NCI-H774 (cell line): ENCODE results near the gene LGSN.
"Not testable (repeated sequence)": the region's sequence is repeated elsewhere in the genome, so short reads cannot be mapped to it uniquely, and the experiment has no call there.

Experiments
- DNase-seq: peaks from one replicate; lab custom pipeline; 2025; lab: John Stamatoyannopoulos, UW

The LGSN gene

DNA sequence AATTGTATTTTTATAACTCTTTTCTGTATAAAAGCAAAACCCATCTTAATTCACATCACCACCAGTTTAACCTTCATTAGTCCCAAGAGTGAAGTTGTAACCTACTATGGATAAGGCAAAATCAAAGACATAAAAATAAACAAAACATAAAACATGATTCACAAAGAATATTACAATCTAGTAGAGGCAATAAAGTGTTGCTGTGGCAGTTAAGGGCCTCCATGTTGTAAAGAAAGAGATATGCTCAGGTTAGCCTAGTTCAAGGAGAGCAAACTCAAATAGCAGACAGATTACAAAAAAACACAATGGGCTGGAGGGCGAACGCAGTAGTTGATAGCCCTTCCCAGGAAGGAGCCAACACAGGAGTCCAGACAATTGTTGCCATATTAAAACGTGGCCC, 13.4 kb downstream of the LGSN start:
- DNase-seq, result no peak

DNA sequence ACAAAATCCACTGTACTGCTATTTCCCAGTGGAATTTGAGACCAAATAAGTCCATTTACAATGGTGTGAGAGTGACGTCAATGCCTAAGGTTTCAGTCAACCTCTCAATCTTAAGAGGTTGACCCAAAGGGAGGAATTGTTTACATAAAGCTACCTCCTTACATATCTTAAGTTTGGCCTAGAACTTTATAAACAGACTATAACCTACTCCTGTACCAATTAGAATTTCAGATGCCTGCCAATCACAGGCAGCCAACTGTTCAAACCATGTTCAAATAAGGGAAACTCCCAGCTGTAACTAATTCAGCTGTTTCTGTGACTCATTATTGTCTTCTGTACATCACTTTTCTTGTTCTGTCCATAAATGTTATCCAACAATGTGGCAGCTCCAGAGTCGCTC, 14.5 kb downstream of the LGSN start:
- DNase-seq, result no peak

DNA sequence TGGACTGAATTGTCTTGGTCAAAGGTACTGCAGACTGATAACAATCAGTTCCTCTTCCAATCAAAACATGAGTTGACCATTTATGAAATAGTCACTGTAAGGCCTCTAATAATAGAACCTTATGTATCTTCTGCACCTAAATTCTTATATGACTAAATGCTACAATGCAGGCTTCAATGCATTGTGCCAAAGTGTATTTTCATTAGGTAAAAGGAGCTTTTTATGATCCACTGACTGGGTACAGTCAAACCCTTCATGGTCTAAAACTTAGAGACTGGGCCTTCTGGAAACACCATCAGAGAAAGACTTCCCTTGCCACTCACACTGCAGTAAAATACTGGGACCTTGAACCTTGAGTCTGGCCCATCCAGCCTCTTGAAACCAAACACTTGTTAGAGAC, 16.3 kb downstream of the LGSN start:
- DNase-seq, result no peak

DNA sequence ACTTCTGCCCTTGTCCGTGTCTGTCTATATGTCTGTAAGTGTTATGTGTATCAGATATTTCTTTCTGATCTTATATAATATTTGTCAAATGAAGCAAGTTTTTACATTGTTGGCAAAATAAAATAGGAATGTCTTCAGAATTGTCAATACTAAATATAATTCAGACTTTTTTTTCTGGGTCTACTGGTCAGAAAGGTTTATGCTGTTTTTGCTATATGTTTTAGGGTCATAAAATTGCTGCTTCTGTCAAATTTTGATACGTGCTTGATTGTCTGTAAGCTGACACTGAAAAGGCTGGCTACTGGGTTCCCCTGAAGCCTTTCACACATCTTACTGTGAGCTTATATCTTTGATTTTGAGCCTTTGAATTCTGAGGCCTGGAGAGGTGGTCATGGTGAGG, 20.1 kb downstream of the LGSN start:
- DNase-seq, result no peak

DNA sequence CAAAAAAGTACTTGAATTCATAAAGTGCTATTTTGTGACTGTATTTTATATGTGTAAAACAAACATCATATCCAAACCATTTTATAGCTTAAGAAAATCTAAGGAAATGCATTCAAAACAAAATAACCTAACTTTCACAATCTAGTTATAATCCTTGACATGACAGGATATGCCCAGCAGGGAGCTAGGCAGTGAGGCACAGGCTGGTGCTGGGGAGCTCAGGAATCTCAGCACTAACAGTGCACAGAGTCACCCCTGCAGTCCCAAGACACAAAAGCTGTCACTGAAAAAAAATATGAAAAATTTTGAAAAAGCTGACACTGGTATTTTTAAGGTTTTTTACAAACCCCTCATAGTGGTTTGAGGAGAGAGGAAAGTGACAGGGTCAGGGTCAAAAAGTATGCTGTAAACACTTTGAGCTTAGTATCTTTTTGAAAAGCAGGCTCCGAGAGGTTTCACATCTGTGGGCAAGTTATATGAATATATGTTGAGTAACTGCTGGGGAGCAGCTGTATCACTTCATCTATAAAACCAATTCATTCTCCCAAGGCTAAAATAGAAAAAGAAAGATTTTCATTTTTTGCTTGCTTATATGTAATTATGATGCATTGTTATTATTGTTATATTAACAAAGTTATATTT, 24.1 kb downstream of the LGSN start:
- no peak for DNase-seq

DNA sequence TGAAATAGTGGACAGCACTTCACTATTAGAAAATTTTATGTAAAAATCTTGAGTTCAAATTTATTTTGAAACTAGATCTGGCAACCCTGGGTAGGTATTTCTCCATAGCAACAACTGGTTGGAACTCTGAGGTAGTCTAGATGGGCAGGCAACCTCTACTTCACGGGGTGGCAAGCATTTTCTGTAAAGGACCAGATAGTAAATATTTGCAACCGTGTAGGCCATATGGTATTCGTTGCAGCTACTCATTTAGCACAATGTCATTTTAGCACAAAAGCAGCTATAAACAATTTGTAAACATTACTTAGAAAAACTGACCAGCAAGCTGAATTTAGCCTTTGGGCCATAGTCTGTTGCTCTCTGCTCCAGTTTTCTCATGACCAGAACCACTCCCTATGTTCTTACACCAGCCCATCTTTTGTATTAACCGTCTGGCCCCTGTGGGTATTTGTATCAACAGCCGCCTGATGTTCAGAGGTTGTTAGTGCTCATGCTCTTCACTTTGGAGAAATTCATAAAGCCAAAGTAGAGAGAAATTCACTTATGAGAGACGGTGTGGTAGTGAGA, 29.2 kb downstream of the LGSN start:
- no peak for DNase-seq

DNA sequence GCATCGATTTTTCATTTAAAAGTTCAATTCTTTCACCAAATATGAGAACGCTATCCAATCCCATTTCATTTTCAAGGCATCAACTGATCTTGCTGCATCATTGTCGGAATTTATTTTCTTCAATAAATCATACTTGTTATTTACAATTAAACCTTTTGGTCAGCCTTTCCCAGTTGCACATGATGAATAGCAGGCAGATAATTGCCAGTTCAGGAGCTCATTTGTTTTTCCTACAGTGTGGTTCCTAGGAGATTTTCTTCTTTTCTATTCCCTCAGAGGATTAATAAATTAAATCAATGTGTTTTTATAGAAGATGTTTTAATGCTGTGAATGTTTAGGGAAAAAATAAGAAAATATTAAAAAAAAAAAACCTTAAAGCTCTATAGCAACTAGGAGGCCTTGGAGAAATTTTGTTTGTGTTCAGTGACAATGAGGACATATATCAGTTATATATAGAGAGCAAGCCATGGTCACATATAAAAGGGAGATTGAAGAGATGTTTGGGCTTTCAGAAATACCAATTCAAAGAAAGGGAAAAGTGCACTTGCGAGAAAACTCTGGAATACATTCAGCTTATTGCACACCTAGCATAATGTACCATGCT, 30.4 kb downstream of the LGSN start:
- no peak for DNase-seq

DNA sequence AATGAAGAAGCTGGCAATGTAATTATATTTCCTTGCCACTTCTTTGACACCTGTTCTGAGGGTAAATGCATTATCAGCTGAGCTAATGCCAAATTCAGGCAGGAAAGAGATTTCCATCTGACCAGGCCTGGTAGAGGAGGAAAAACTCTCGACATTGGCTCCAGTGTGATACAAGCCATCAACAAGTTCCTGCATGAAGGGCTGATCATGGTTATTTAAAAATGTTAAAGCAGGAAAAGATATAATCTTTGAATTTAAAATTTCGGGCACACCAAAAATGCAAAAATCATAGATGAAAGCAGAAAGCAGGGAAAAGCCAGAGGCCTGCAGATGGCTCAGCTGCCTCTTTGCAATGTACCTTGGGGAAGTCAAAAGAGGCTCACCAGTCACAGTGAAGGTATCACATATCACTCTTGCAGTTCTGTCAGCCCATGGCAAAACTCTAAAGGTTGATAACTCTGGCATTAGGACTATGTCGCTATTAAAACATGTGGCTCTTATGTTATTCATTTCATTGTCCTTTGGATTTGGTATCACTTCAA, 39.1 kb downstream of the LGSN start:
- DNase-seq, result no peak

DNA sequence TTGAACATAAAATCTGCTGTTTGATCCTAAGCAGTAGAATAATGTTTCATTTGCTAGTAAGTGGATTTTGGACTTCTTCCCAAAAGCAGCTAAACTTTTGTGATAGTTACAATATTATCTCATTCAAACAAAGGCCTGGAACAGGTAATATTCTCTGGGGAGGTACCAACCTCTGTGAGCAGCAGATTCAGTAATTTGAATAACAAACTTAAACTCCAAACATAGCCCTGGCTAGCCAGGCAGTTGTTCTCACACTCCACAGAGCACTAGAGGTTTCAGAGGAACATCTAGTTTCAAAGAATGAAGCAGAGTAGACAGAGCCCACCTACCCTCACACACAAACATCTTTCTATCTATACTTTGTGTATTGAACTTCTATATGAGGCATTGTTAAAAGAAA, 40.9 kb downstream of the LGSN start:
- no peak for DNase-seq

DNA sequence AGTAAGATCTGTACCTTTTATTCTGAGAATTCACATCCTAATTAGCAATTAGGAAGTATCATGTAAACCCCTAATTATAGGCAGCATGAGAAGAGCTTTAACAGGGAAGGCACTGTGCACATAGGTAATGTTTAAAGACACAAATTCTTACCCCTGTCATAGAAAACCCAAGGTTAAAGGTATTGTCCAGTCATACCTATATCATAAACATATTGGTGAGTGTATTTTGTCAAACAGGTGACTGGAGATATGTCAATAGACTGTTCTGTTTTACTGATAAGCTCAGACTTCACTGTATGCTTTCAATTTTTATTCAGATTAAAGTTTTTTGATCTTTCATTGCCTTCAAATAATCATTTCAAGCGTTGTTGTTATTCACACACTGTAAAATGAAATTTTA, 43.8 kb downstream of the LGSN start:
- no peak for DNase-seq

DNA sequence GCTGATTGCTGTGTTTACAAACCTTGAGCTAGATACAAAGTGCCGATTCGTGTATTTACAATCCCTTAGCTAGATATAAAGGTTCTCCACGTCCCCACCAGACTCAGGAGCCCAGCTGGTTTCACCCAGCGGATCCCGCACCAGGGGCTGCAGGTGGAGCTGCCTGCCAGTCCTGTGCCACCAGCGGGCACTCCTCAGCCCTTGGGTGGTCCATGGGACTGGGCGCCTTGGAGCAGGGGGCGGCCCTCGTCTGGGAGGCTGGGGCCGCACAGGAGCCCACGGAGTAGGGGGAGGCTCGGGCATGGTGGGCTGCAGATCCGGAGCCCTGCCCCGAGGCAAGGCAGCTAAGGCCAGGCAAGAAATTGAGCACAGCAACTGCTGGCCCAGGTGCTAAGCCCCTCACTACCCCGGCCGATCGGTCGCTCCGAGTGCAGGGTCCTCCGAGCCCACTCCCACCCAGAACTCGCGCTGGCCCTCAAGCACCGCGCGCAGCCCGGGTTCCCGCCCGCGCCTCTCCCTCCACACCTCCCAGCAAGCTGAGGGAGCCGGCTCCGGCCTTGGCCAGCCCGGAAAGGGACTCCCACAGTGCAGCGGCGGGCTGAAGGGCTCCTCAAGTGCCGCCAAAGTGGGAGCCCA, 44.9 kb downstream of the LGSN start:
- not testable (repeated sequence) for DNase-seq

DNA sequence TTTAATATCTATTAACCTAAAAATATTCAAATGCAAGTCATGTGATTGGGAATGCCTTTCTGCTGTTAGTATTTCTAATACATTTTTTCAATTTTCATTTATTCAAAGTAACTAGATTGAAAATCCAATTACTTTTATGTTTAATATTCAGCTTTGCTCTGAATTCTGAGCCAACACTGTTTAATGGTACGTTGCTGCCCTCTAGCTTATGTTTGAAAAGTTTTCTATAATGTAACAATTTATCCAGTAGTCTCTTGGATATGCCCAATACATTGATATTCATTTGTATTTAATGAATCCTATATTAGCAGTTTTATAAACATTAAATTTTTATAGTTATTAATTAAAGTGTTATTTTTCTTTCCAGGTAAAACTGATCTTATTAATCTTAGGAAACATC, 47.4 kb downstream of the LGSN start:
- peak; percentile 5 for DNase-seq

DNA sequence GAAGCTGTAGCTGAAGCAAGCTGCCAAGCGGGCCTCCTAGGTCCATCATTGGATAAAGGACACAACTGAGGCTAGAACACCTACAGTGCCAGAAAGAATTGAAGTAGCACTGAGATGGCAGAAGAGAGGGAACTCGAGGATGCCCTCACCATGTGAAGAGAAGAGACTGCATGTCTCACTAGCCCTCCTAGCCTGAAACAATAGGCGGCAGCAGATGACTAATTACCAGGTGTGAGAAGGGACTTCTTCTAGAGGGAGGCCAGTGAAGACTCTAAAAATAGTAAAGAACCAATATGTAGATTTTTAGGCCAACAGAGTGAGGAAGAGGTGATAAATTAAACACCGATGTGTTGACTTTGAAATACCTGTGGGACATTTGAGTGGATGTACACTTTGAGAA, 50.3 kb downstream of the LGSN start:
- DNase-seq, result no peak

DNA sequence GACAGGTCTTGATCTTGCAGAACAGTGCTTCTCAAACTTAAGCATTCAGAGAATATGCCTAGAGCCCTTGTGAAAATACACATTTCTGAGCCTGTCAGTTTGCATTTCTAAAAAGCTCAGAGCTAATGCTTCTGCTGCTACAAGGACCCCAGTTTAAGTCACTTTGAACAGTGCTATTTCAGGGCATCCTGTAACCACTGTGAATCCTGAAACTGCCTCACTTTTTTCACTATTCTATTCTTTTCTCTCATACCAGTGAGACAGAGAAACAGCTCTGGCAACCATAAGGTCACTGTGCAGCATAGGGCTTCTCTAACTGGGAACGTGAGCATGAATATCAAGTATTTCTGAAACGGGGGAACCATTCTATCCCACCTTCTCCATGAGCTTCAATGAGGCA, 51.2 kb downstream of the LGSN start:
- no peak for DNase-seq

DNA sequence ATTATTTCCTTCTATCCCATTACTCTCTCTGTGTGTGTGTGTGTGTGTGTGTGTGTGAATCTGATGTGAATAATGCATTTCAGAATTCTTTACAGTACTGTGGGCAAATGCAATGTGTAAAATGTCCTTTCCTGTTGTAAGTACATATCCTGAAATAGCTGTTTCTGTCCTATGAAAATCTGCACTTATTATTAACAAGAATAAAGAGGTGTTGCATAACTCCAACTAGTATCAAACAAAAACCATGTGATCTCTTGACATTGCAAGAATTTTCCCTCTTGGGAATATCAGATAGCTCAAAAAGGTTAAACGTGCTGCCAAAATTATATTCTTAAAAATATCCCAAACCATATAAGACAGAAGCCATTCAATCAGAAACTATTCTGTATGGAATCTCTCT, 52.0 kb downstream of the LGSN start:
- DNase-seq, result no peak

DNA sequence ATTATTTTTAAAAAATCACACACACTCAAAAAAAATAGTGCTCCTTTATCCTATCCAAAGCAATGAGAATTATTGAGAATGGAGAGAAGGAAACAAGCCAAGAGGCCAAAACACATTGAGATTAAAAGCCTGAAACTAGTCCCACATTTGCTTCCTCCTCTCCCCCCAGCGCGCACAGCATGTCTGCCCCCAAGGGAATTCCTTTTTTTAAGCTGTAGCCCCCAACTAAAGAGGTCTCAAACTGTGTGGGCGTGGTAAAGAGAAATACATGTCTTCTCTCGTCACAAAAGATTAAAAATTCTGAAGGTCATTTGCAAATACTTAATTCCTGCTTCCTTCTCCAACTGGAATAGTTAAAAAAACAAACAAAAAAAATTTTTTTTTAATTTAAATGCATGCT, 52.7 kb downstream of the LGSN start:
- DNase-seq, result no peak

DNA sequence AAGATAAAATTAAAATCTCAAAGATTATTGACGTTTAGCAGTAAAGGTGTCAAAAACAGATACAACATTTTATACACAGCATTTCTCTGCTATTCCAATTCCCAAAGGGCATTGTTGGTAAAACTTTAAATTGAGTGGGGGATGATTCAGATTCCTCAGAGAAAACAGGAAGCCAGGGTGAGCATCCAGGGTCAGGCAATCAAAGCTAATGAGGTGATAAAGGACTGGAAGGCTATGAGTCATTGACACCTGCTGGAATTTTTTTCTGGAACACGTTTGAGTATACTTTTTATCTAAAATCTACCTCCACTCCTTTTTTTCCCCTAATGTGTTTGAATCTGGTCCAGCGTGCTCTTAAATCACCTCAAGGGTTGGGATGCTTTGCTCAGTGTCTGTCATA, 56.3 kb downstream of the LGSN start:
- no peak for DNase-seq

DNA sequence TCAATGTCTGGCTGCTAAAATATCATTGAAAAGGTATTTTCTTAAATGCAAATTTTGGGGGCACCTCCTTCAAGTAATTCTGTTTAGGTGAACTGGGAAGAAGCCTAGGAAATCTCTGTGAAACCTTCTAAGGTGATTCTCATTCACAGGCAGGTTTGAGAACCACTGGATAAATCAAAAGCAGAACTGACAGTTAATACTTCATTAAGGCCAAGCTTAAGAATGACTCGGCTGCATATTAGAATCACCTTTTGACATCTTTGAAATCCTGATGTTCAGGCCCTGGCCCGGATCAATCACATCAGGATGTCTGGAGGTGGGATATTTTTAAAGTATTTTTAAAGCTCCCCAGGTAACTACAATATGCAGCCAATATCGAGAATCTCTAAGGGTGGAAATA, 58.0 kb downstream of the LGSN start:
- DNase-seq, result no peak

DNA sequence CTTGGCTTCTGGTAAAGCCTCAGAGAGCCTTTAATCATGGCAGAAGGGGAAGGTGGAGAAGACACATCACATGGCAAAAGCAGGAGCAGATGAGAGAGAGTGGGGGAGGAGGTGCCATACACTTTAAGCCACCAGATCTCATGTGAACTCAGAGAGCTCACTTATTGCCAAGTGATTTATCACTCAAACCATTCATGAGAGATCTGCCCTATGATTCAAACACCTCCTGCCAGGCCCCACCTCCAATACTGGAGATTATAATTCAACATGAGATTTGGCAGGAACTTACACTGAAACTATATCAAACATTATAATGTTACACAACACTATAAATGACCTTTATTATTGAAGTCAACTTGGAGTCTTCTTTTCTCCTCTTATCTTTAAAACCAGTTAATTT, 60.6 kb downstream of the LGSN start:
- no peak for DNase-seq

DNA sequence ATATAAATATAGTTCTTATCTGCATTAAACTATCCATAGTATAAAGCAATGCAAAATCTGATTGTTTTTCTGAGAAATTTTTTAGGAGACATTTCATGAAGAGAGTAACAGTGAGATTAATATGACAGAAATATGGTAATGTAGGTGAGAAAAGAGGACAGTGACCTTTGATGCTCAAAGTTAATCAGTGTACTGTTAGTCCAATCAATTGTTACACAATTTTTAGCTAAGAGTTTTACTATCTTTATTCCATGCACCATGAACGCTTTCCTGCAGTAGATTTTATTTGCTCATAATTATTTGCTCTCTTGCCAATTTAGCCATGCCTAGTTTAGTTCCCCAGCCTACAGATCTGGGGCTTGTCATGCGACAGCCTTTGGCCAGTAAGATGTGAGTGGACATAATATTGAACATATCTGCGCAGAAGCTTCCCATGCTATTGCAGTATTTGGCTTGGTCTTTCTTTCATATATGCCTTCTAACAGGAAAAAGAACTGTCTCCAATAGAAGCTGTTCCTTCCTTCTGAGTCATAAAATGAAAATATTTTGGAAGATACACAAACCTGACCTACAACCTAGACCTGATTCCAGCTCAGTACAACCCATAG, 69.8 kb downstream of the LGSN start:
- DNase-seq, result no peak

DNA sequence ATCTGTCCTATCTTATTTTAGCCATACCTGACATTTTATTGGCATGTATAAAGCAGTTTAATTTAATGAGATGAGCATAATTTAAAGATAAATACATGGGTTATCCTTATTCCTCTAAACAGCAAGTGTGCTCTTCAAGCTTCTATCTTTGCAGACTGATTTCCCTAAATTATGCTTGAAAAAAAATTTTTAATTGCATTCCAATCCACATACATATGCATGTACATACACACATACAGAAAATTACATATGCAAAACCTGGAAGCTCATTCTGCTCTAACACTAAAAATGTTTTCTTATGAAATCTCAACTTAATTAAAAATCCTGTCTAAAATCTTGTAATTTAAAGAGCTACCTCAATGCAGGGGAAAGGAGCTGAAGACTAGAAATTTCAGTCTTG, 73.2 kb downstream of the LGSN start:
- no peak for DNase-seq

DNA sequence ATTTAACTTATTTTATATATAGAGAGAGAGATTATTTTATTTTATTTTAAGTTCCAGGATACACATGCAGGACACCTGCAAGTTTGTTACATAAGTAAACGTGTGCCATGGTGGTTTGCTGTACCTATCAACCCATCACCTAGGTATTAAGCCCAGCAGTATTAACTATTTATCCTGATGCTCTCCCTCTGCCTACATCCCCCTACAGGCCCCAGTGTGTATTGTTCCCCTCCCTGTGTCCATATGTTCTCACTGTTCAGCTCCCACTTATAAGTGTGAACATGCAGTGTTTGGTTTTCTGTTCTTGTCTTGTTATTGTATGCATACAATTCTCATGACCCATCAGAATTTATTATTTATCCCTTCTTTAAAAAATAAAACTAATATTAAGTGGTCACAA, 73.9 kb downstream of the LGSN start:
- no peak for DNase-seq

DNA sequence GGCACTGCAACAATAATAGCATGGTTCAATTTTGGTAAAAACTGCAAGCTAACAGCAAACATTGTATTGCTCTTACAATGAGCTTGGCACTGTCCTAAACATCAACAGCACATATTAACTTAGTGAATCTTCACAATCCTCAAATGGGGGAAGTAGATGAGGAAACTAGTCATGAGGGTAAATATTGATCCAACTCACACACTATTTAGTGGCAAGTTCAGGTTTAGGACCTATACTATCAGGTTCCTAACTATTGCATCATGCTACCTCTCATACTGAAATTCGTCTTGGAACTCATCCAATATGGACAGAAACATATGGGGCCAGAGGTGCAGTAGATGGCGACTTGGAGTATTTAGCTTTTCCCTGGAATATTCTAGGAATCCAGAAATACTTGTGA, 74.4 kb downstream of the LGSN start:
- DNase-seq, result no peak
